Left lung (tissue), 10 donors: ENCODE data around the gene HIVEP3. TPM values are rescaled to one million over a fixed set of nuclear protein-coding genes. Genes with fewer than 3 reads are reported as not detected.
A peak's percentile ranks its signal among the peaks of the same experiment; 100 is the strongest.

Experiments
- ATAC-seq: fragments of 200-7000 bp; cut with Tn5 transposase; one replicate; pipeline ENCODE4 v1.9.1; 2020; ENCODE audit warnings: moderate library complexity
- DNase-seq, 4 donors: peaks; one replicate each; pipeline ENCODE4 v3.0.0-alpha.2; 2013 to 2020
- H3K27ac ChIP-seq, 2 donors: fragments of 200-600 bp; sonication (generic) in 1 of 2; one replicate each; pipeline versions ENCODE4 v1.5.0 to v1.8.0; 2020 to 2021
- H3K27me3 ChIP-seq, 2 donors: fragments of 200-600 bp; sonication (generic) in 1 of 2; one replicate each; pipeline versions ENCODE4 v1.5.0 to v1.8.0; 2020 to 2021
- H3K36me3 ChIP-seq, 2 donors: fragments of 200-600 bp; sonication (generic) in 1 of 2; one replicate each; pipeline versions ENCODE4 v1.5.0 to v1.8.0; 2020 to 2021
- H3K4me1 ChIP-seq, 2 donors: fragments of 200-600 bp; one replicate each; pipeline ENCODE4 v1.8.0; 2021
- H3K4me3 ChIP-seq, 2 donors: fragments of 200-600 bp; sonication (generic) in 1 of 2; one replicate each; pipeline versions ENCODE4 v1.5.0 to v1.8.0; 2020 to 2021; ENCODE audit warnings: mild to moderate bottlenecking in 1 of 2
- H3K9me3 ChIP-seq, 2 donors: fragments of 200-600 bp; sonication (generic) in 1 of 2; one replicate each; pipeline versions ENCODE4 v1.5.0 to v1.8.0; 2020 to 2021
- CTCF ChIP-seq, 2 donors: fragments of 200-600 bp; sonication (generic) in 1 of 2; IDR thresholded peaks; one replicate each; pipeline versions ENCODE4 v1.5.0 to v1.8.0; 2021; ENCODE audit warnings: antibody characterized with exemption in 2 of 2
- intact Hi-C, 2 donors: fragments of 100-400 bp; cut with DNase I; formaldehyde crosslinking; loops; one replicate each; pipeline versions ENCODE4 v1.11.2 to v1.14.2; 2022
- polyA plus RNA-seq, 6 donors: library from polyadenylated mRNA; unstranded; fragments of 120-200 nt; gene quantifications; one replicate each; pipeline ENCODE4 v1.2.1, GENCODE V29; 2013; ENCODE audit not compliant: insufficient read length in 6 of 6
- total RNA-seq, 2 donors: library from RNA; stranded (reverse); fragmentation: NEBNext Ultra II Directional; extraction: Animal tissue kit (Norgen Biotek cat#: 25700); gene quantifications; one replicate each; pipeline ENCODE4 v1.2.1, GENCODE V29; 2021
- donor health status: DM: no; HTN: yes; CAD: no.
- donor health status: DM: no; HTN: no; CAD: no.

HIVEP3 gene
- total and polyA plus RNA-seq, 8 donors, result 6.0 to 15.6 (median 7.4) TPM

- no peak for TF ChIP-seq CTCF (IDR thresholded peaks at IDR 0.05)
- Histone ChIP-seq H3K27me3 (no peaks in the 10 kb centered on the region), H3K4me1 (no peaks in the 10 kb centered on the region), H3K27ac (no peak overlapping the region), H3K9me3 (no peaks in the 10 kb centered on the region), H3K36me3 (no peaks in the 10 kb centered on the region), H3K4me3 (no peak overlapping the region)
- ATAC-seq (no peak), DNase-seq (no peak)
- intact Hi-C loops, result no loop called here
Measured at GRCh38 chr1:41835485-41835884, 83.2 kb downstream of the HIVEP3 start.

- ATAC-seq, result no peak
- Histone ChIP-seq H3K4me3 (no peak overlapping the region), H3K36me3 (no peaks in the 10 kb centered on the region), H3K9me3 (no peaks in the 10 kb centered on the region), H3K27ac (no peak overlapping the region), H3K4me1 (no peaks in the 10 kb centered on the region), H3K27me3 (no peaks in the 10 kb centered on the region)
- TF ChIP-seq CTCF (IDR thresholded peaks at IDR 0.05), result no peak
- no peak for DNase-seq
- intact Hi-C loops, result no loop called here
Measured at GRCh38 chr1:41833519-41834000, 85.2 kb downstream of the HIVEP3 start.

GRCh38 chr1:41830726-41831125 is 88.0 kb downstream of the HIVEP3 start:
- TF ChIP-seq CTCF (IDR thresholded peaks at IDR 0.05), result no peak
- intact Hi-C loops, result no loop called here

GRCh38 chr1:41827991-41828570 is 90.6 kb downstream of the HIVEP3 start:
- no peak for DNase-seq
- intact Hi-C loops, result no loop called here
- Histone ChIP-seq H3K4me3 (no peak overlapping the region), H3K4me1 (peaks cover 10 to 14% of the 10 kb centered on the region in 2 donors), H3K36me3 (no peaks in the 10 kb centered on the region), H3K27ac (no peak overlapping the region), H3K9me3 (no peaks in the 10 kb centered on the region), H3K27me3 (no peaks in the 10 kb centered on the region)
- no peak for ATAC-seq
- no peak for TF ChIP-seq CTCF (IDR thresholded peaks at IDR 0.05)

More at GRCh38 chr1:41830726-41831125, 88.0 kb downstream of the HIVEP3 start:
- Histone ChIP-seq H3K36me3 (no peaks in the 10 kb centered on the region), H3K27me3 (no peaks in the 10 kb centered on the region), H3K9me3 (no peaks in the 10 kb centered on the region), H3K27ac (no peak overlapping the region), H3K4me3 (no peak overlapping the region), H3K4me1 (peaks cover 0 to 6% of the 10 kb centered on the region in 2 donors)
- no peak for DNase-seq
- ATAC-seq, result peak; percentile 44

- Histone ChIP-seq H3K36me3 (no peaks in the 10 kb centered on the region), H3K4me1 (peaks cover 11 to 18% of the 10 kb centered on the region in 2 donors), H3K27ac (peak overlapping the region in 1 of 2 donors; percentile 35), H3K4me3 (no peak overlapping the region), H3K9me3 (no peaks in the 10 kb centered on the region), H3K27me3 (no peaks in the 10 kb centered on the region)
- intact Hi-C loops, result no loop called here
- DNase-seq (peak in 1 of 4 donors; percentile 49), ATAC-seq (peak; percentile 98)
- no peak for TF ChIP-seq CTCF (IDR thresholded peaks at IDR 0.05)
Measured at GRCh38 chr1:41823471-41823870, 95.3 kb downstream of the HIVEP3 start.
